Glomerular visceral epithelial cell (primary cell): ENCODE data around the gene ABCB9.
A peak's percentile ranks its signal among the peaks of the same experiment; 100 is the strongest.

Experiments used
- DNase-seq: peaks from one replicate; pipeline ENCODE4 v3.0.0-alpha.2; 2016; ENCODE audit errors: extremely low spot score

The ABCB9 gene

DNA sequence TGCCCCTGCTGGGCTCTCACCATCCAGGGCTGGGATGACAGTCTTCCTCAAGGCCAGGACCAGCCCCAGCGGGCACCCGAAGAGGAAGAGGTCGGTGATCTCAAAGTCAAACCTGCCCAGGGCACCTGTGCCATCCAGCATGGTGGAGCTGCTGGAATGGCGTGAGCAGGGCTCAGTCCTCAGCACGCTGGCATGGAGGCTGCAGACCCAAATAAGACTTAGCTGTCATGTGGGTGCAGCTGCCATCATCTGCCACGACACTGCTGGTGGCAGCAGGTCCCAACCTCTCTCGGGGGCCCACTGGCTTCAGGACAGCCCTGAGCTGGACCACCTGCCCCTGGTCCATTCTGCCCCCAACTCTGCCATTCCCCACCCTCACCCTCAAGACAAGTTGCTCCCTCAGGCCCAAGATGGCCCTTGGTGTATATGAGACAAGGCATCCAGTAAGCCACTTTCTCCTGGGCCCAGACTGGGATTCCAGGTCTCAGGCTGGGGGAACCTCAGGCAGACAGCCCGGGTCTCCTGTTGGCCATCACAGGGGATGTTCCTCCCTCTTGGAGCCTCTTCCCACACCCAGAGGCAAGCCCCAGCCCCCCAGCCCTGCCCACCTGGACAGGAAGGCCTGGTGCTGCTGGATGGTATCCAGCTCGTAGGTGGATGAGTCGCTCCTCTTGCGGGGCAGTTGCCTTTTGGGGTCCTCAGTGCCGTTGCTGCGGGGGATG, 28.7 kb upstream of the ABCB9 start:
- DNase-seq, result no peak

DNA sequence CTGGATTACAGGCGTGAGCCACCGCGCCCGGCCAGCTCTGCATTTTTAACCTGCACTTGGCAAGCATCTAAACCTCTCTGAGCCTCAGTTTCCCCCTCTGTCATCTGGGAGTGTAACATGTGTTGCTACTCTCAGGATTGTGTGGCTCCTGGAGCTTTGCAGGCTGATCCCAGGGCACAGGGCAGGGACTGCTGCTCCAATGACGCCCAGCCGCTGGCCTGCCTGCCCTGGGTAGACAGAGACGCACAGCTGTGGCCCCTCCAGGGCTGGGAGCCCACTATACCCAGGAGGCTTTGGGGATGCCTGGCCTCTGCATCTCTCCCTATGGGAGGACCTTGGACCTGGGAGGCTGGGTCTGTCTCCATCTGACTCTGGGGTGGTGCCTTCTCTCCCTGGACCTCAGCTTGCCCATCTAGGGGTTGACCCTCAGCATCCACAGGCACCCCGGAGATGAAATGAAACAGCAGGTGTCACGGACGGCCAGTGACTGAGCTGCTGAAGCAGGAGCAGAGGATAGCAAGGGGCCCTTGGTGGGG, 27.9 kb upstream of the ABCB9 start:
- no peak for DNase-seq

- no peak for DNase-seq
Observed at GRCh38 chr12:122992386-122992785, 26.1 kb upstream of the ABCB9 start.

DNA sequence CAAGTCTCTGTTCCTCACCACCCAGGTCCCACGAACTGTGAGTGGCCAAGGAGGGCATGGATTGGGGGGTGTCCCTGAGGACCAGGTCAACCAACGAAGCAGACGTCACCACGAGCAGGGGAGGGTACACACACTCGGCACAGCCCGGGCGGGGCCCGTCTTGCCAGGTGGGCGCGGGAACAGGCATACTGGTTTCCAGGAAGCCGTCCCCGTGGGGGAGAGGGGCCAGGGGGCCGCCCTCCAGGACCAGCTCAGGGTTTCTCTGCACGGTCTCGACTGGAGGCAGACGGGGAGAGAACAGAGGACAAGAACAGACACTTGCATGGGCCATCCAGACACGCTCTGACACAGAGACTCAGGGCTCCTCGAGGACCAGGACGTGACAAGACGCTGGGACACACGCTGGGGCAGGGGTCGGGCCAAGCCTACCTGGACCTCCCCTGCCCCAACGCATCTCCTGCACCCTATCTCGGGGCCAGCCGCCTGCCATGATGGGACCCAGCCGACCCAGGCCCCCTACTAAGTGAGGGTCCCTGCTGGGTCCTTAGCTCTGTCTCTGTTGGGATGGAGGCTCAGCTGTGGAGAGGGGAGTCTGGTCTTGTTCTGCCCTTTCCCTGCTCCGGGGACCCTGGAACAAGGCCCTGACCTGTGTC, 25.5 kb upstream of the ABCB9 start:
- no peak for DNase-seq

- DNase-seq, result no peak
Observed at GRCh38 chr12:122990961-122991622, 24.8 kb upstream of the ABCB9 start.

DNA sequence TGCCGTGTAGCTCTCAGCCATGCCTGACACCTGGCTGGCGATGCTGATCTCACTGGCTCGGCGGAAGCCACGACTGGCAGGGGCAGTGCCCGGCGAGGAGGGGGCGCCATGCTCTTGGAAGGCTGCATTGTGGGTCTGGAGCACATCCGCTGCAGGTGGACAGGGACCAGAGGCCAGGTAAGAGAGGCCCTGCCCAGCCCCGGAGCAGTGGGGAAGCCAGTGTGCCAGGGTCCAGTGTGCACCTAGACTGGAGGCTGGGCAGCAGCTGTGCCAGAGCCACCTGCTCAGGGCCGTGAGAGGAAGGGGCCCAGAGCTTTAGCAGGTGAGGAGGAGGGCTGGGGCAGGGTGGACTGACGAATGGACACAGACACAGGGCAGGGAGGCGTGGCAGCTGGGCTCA, 24.3 kb upstream of the ABCB9 start:
- DNase-seq, result no peak

DNA sequence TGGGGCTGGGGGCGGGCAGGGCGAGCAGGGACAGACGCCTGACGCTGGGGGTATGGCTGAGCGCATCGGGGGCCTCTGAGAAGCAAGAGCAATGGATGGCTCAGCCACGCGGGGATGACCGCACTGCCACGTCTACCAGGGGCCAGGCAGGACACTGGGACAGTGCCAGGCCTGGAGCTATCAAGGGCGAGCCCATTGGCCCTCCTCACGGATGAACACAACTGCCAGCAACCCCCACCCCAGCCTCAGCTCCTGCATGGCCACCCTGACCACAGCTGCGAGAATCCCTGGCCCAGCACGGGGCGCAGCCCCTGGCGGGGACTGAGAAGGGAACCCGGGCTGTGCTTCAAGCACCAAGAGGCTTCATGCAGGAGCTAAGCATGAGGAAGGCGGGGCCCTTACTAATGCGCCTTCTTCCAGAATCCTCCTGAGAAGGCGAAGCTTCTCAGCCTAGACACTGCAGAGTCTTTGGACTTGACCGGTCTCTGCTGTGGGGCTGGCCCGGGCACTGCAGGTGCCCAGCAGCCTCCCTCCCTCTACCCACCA, 23.7 kb upstream of the ABCB9 start:
- no peak for DNase-seq

DNA sequence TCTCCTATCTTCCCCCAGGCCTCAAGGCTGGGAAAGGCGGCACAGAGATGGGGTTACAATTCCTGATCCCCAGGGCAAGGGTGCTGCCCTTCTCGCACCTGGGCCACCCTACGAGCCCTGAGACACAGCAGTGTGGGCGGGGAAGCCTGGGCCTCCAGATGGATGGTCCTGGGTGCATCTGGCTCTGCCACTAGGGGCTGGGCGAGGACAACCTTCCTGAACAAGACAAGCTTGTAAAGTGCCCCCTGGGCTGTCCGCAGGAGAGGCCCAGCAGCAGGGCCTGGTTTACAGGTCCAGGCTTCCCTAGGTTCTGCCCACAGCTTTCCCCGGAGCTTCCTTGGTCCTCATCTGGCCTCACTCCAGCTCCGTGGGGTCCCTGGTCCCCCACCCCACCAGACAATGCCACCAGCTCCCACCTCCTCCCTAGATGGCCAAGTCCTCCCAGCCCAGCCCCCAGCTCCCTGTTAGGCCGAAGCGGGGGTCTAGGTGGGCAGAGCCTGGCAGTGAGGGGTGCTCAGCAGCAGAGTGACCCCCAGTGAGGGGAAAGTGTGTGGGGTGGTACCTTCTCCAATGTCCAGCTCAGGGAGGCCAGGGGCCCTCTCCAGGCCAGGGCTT, 23.1 kb upstream of the ABCB9 start:
- no peak for DNase-seq

DNA sequence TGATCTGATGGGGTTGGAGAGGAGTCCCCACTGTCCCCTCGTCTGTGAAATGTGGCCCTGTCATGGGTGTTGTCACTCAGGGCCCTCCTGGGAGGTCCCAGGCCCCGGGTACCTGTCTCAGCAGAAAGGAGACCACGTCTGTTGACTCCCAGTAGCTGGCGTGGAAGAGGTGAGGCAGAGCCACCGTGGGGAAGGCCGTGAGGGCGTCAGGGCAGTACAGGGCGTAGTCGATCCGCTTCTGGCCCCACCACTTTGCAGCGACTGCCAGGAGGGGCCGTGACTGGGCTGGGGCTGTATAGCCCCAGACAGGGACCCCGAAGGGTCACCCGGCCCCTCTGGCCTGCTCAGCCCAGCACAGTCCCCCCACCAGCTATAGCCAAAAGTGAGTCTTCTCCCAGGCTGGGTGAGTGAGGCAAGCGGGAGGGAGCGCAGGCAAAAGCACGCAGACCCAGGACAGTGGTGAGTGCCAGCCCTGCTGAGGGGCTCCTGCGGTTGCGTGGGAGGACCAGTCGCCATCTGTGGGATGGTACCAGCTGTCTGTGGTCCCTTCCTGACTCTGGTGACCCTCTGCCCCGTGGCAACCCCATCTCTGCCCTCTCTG, 22.4 kb upstream of the ABCB9 start:
- no peak for DNase-seq

DNA sequence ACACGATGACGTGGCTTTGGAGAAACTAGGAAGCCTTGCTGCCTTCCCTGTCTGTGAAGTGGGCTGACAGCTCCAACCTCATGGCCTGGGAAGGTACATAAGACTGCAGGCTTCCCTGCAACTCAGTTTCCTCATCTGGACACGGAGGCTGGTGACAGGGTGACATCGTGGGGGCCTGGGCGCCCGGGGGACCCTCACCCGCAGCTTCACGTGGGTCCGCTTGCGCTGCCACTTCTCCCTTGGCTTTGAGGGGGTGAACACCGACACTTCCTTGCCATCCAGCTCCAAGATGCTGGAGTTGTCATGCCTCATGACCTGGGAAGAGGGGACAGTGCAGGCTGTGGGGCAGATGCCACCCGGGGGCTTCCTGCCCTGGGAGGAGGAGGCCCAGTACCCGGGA, 21.8 kb upstream of the ABCB9 start:
- DNase-seq, result no peak

- no peak for DNase-seq
Observed at GRCh38 chr12:122987086-122987951, 21.1 kb upstream of the ABCB9 start.

DNA sequence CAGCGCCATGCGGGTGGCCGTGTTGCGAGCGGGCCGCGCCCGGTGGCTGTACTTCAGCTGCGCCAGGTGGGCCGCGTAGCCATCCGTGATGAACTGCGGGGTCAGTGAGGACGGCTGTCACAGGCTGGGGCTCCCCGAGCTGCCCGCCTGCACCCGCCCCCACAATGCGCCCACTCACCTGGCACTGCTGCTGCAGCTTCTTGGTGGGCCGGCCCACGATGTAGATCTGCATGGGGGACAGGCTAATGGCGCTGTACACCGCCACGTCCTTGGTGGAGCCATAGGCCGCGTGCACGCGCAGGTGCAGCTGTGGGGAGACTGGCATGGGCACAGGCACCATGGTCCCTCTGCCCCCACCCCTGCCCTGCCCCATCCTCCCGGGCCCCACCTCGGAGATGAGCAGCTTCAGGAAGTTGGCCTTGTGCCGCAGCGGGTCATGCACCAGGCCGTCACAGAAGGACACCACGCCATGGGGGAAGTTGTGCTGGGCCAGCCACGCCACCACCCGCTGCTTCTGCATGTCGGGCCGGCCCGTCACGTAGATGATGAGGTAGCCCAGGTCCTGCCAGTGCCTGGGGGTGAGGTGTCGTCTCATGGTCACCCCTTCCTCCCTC, 20.1 kb upstream of the ABCB9 start:
- no peak for DNase-seq

GRCh38 chr12:122985338-122986257, 19.3 kb upstream of the ABCB9 start:
- DNase-seq, result no peak

DNA sequence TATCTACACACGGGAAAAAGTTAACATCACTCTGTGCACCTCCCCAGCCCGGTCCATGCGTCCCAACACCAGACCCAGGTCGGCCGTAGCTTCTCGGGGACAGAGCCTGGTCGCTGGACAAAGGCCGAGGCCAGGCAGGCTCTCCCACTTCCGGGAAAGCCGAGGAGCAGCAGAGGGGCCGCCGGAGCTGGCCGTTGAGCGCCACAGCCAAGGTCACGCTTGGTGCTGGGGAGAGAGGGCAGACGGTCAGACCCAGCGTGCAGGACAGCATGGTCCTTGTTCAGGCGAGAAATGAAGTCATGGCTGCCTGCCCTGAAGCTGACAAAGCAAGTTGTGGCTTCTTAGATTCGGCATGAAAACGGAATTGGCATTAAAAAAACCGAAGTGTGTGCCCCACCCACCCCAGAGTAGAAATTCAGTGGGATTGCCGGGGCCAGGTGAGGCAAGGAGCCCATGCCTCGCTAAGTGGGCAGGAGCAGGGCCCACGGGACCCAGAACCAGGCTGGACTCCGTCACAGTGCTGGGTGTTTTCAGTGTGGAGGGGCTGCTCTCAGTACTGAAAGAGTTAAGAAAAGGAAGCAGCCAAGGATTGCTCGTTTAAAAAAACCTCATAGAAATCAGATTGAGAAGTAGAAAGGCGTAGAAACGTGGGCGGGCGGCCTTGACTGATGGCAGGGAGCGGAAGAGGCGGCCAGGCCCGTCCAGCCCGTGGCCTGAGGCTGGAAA, 18.5 kb upstream of the ABCB9 start:
- no peak for DNase-seq

- peak; percentile 54 for DNase-seq
Observed at GRCh38 chr12:122983789-122984515, 17.7 kb upstream of the ABCB9 start.

GRCh38 chr12:122982963-122983788, 16.9 kb upstream of the ABCB9 start:
- no peak for DNase-seq

- no peak for DNase-seq
Observed at GRCh38 chr12:122982477-122982815, 16.2 kb upstream of the ABCB9 start.
